GM23248 (cell line): ENCODE measurements around the gene VAV2.

Source experiments
- EZH2 ChIP-seq: fragments of 200-600 bp; sonication (generic); IDR thresholded peaks from 2 replicates; pipeline ENCODE4 v1.6.1; 2018; ENCODE audit warnings: antibody characterized with exemption, mild to moderate bottlenecking; ENCODE audit not compliant: insufficient read depth, poor library complexity, severe bottlenecking
- EZH2phosphoT487 ChIP-seq: fragments of 200-600 bp; sonication (generic); IDR thresholded peaks from 2 replicates; pipeline ENCODE4 v1.6.1; 2018; ENCODE audit warnings: antibody characterized with exemption, moderate library complexity, mild to moderate bottlenecking, low read depth; ENCODE audit not compliant: insufficient read depth

- TF ChIP-seq EZH2: no peak
- no peak for TF ChIP-seq EZH2phosphoT487
Measured at GRCh38 chr9:133950629-133951111, 41.5 kb downstream of the VAV2 start.
